ENCODE measurements around the gene PODN.

Gene PODN

GRCh38 chr1:53114581-53115400, 52.8 kb downstream of the PODN start:
- no peak for DNase-seq

- no peak for DNase-seq
These were observed 53.6 kb downstream of the PODN start for GRCh38 chr1:53115403-53116306.

DNA sequence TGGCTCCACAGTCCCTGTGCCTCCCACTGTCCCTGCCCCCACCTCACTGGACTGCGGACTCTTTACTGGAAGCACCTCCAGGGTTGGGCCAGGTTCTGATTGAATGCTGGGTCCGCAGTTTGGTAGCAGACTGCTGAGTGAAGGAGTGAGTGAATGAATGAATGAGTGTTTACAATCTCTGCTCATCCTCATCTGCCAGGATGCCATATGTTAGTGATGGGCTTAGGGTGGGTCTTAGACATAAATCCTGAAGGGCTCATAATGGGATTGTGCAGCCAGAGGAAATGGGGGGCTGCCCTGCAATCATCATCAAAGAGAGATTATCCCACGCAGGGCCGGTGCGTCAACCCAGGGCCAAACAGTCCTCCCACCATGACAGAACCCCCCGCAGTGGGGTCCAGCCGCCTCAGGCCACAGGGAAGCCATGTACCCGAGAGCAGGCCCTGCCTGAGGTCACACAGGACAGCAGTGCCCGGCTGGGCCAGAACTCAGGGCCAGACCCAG, 54.3 kb downstream of the PODN start:
- DNase-seq = no peak

- DNase-seq = no peak
These were observed 55.1 kb downstream of the PODN start for GRCh38 chr1:53116933-53117600.

DNA sequence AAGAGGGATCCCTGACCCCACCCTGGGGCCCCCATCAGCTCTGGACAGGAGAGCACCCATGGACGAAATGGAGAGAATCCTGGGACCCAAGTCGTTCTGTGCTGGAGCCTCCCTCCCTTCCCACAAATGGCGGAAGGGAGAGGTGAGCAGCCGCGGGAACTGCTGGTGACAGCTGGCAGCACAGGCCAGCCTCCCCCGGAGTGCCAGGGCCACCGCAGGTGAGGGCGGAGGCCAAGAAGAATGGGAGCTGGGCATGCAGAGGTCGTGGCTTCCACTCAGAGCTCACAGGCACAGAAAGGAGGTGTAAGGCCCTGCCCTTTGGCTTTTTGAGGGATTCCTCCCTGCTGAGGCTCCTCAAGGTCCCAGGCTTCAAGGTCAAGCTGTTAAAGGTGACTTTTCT, 55.8 kb downstream of the PODN start:
- DNase-seq = no peak

- DNase-seq = no peak
These were observed 58.6 kb downstream of the PODN start for GRCh38 chr1:53120659-53121058.

GRCh38 chr1:53121319-53122172, 59.5 kb downstream of the PODN start:
- DNase-seq = peak in 2 of 14 donors; percentile 13 to 42

GRCh38 chr1:53122201-53122885, 60.3 kb downstream of the PODN start:
- DNase-seq = no peak

DNA sequence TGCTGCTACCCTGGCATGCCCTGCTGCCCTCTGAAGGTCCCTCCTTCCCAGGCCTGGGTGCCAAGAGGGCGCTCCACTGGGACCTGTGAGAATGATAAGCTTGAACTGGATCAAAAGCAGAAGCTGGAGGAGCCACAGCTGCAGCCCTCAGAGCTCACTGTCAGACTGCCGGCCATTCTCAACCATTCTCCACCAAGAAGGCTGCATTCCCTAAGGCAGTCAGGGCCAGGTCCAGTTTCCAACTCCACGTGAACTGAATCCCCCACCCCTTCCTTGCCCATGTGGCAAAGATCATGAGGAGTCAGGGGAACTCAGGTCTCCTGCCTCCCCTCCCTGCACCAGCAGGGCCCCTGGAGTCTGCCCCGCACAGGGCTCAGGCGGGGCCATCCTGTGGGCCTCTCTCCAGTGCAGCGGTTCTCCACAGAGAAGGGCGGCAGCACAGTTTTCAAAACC, 61.0 kb downstream of the PODN start:
- DNase-seq = no peak

DNA sequence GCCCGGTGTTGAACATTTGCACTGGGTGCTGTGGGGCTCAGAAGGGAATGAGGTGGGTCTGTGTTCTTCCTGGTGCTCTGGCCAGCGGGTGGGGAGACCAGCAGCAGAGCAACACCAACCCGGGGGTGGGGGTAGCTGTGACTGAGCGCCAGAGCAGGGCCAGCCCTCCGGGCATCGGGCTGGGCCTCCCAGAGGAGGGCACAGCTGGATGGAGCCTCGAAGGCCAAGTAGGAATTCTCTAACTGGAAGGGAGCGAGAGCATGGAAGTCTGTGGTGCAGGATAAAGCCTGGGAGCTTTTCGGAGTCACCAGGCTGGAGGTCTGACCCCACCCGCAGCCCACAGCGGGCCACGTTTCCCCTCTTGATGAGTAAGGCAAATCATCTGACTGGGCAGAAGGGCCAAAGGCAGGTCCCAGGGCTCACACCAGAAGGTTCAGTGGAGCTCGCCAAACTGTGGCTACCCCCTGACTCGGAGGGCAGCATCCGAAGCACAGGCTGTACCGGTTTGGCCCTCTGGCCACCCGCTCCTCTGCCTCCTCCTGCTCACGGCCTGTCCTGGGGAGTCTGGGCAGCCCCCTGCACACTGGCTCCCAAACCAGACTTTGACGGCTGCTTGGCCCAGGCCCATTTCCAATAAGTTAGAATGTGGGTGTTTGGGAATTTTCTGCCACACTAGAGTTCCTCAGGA, 61.6 kb downstream of the PODN start:
- no peak for DNase-seq

DNA sequence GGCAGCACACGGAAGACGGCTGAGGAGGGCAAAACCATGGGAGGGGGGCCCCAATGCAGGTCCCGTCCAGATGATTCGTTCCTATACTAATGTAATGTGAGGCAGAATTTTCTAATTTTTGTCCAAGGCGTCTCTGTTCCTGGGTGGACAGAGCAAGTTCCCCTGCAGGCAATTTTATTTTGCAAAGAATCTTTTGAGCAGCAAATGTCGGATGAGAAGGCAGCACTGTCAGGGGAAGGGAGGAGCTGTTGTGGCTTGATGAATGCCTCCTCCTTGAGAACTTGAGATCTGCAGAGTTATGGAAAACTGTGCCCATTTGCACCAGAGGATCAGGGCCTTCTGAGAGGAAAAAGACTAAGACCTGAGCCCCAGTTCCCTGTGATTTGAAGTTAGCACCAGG, 63.1 kb downstream of the PODN start:
- DNase-seq = no peak

DNA sequence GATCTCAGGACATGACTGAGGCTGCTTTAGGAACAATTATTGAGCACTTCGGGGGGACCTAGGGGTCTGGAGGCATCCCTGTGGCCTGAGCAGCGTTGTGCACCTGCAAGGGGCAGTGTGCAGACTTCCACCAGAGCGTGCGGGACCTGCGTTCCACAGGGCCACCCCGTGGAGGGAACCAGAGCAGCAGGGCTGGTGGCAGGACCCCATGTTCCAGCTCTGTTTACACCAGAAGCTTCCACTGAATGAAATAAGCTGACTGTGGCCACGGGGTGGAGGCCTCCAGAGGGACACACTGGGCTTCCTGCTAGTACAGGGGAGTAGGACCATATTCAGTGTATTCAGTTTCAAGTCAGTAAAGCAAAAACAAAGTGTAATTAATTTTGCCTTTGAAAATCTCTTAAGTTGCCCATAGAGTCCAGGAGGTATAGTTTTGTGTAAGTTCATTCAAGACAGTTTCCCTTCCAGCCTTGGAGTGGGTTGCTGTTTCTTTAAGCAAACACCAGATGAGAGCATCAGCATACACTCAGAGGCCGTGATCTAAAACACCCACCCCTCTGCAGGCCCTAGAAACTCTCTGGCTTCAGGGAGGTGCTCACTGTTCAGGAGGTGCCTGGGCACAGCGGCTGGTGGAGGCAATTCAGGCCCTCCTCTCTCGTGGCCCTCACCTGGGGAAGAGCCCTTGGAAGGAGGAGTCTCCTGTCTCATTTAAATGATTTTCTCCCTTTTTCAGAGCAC, 63.8 kb downstream of the PODN start:
- DNase-seq = no peak

GRCh38 chr1:53126495-53126894, 64.5 kb downstream of the PODN start:
- DNase-seq = no peak

- no peak for DNase-seq
These were observed 65.5 kb downstream of the PODN start for GRCh38 chr1:53127546-53127945.

GRCh38 chr1:53128401-53128800, 66.4 kb downstream of the PODN start:
- no peak for DNase-seq

GRCh38 chr1:53129891-53130597, 68.0 kb downstream of the PODN start:
- DNase-seq = no peak

DNA sequence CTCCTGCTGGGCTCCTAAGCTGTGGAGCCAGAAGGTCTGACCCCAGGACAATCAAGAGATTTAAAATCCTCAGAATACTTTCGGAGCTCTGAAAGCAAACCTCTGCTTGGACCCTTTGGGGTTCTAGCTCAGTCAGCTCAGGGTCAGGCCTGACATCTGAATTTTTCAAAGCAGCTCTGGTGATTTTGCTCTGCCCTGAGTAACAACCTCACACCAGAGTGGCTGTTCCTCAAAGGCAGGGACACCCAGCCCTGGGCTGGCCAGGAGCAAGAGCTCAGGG, 68.5 kb downstream of the PODN start:
- DNase-seq = no peak

- DNase-seq = no peak
These were observed 69.0 kb downstream of the PODN start for GRCh38 chr1:53130878-53131589.

DNA sequence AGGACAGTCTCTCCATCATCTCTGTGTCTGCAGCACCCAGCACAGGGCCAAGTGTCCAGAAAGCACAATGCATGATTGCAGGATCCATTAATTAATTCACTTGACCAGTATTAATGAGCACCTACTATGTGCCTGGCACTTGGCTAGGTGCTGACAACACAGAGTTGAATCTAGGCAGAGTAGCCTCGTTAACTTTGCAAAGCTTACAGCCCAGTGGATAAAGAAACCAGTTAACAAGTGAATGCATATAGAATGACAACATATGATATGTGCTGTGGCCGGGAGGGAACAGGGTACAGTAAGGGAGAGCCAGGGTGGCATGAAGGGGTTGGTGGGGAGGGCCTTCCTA, 69.6 kb downstream of the PODN start:
- DNase-seq = no peak
